Fibroblast of skin of left biceps (primary cell): ENCODE data around the gene TPRG1L.
"Not testable (repeated sequence)": the region's sequence is repeated elsewhere in the genome, so short reads cannot be mapped to it uniquely, and the experiment has no call there.

Experiments used
- DNase-seq, 2 experiments: peaks; one replicate each; pipeline ENCODE4 v3.0.0-alpha.2; 2013; ENCODE audit warnings: low read depth in 2 of 2

TPRG1L gene

DNA sequence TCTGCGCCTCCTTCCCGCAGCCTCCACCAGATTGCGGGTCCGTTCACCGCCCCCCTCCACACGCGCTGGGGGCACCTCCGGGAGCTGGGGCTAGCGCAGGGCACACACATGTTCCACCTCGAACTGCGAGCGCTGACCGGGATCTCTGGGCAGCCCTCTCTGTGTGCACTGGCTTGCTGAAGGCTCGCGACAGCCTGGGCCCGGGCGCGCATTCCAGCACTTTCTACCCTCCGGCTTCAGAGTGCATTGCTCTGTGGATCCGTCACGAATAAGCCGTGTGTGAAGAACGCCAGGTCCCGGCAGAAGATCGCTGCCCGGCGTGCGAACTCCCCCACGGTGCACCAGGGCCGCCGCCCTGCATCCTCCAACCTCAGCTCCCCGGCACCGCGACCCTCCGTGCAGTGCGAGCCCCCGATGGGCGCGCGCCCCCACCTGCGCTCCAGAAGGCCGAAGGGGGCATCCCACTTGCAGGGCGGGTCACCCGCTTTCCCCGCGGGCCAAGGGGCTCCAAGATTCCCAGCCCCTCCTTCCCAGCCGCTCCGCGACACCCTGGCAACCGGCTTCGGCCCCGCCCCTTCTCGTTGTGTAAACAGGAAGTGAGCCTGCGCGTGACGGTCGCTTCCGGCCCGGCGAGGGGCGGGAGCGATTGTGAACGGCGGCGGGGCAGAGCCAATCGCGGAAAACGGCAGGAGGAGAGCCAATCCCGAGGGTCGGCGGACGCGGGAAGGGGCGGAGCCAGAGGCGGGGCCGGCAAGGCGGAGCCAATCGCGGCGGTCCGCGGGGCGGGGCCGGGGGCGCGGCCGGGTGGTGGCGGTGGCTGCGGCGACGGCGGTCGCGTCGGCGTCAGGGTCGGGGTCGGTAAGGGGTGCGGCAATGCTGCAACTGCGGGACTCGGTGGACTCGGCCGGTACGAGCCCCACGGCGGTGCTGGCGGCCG, at the start of gene TPRG1L:
Gene TPRG1L, plus strand, starts transcription at position 816 of the 937 bp plus-strand sequence. Its CDS starts 58 bp downstream, at position 874.
- peak; percentile 76 to 84 for DNase-seq

DNA sequence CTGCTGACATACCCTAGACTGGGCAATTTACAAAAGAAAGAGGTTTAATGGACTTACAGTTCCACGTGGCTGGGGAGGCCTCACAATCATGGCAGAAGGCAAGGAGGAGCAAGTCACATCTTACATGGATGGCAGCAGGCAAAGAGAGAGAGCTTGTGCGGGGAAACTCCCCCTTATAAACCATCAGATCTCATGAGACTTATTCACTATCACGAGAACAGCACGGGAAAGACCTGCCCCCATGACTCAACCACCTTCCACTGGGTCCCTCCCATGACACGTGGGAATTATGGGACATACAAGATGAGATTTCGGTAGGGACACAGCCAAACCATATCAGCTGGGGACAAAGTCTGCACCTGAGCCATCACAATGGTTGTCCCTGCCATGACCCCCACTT, 49.3 kb upstream of the TPRG1L start:
- DNase-seq: not testable (repeated sequence)

DNA sequence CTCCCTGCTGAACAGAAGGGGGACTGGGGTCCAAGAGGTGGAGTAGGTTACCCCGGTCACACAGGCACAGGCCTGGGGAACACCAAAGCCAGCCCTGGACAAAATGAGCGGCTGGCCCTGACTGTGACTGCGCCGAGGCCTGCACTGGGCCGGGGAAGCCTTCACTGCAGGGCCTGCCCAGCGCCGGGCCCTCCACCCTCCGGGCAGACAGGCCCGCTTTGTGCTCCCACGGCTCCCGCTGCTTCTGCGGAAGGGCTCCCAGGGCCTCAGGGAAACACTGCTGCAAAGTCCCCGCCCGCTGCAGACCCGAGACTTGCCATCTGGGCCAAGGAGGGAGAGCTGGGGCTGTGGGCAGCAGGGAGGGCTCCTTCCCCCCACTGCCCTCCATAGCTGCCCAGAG, 48.8 kb upstream of the TPRG1L start:
- no peak for DNase-seq

DNA sequence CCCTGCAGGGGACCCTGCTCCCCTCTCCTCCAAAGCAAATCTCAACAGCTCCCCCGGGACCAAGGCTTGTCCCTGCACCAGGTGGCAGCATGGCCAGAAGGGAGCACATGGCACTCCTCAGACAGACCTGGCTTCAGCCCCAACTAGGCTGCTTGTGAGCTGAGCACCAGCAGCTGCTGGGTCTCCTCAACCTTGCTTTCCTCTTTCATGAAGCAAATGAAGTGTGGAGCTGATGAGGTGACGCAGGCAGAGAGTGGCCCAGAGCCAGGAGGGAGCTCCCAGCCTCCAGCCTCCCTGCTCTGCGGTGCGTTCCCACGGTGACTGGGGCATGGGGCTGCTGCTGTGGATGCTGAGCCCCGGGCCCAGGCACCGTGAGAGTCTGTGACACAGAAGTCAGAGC, 47.5 kb upstream of the TPRG1L start:
- DNase-seq: no peak

DNA sequence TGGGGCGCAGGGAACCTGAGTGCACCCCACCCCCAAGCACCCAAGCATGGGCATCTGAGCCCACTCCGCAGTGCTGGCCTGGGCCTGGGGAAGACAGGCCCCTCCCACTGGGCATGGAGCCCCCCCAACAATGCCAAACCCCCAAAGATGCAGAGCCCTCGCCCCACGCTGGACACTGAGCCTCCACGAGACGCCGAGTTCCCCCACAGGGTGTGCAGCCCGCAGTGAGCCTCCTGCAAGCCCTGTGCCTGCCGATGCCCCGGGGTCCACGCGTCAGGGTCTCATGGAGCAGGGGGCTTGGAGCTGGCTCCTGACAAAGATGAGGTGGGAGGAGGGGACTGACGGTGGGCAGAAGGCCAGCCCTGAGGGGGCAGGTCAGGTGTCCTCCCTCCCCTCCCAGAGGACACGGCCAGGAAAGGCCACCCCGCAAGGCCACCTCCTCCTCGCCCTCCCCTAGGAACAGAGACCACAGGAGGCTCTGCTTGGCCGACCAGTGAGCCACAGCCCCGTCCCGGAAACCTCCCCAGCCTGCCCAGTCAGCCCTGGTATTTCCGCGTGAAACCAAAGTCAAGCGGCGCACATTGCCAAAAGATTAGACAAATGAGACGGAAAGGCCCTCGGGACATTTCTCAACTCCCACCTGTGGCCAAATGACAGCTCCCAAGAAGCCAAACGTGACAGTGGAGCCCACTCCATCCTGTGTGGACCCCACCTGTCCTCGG, 46.9 kb upstream of the TPRG1L start:
- DNase-seq: no peak

DNA sequence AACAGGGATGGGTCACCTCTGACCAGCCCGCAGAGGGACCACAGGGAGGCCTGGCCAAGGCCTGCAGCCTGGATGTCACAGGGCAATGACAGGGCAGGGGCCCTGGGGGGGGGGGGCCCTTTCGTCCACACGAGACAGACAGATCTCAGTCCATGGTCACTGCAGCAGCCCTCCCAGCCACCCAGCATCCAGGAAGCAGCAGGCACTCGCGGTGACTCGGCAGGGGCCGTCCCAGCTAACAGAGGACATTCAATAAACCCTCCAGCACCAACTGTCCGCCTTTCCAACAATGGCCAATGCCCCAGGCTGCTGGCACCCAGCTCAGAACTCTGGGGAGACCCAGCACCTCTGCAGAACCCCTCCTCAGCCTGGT, 46.4 kb upstream of the TPRG1L start:
- no peak for DNase-seq

DNA sequence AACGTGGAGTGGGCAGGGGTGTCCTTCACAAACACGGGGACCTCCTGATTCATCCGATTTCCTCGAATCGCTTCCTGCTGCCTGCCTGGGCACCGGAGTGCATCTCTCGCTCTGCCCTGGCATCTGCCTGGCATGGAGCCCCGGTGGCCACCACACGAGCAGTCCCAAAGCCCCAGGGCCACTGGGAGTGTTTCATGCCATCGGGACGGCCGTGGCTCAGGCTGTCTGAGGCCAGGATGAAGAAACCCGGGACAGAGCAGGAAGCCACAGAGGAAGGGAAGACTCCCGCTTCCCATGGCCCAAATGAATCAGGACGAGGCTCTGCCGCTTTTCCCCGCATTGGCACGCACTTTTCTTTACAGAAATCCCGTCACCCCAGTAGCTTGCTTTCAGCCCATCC, 45.9 kb upstream of the TPRG1L start:
- no peak for DNase-seq

DNA sequence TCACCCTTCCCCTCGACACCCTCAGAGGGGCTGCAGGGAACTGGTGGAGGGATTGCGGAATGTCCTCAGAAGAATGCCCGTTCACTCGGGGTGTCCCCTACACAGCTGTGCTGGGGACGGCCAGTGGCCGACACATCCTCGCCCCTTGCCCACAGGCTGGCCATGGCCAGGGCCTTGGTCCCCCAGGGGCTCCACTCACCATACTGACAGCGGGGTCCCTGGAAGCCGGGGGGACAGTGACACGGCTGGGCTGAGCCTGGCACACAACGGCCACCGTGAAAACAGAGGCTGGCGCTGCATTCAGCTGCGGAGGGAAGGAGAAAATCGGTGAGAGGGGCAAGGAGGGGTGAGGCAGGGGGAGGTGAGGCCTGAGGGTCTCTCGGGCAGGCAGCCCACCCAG, 45.2 kb upstream of the TPRG1L start:
- DNase-seq: no peak

DNA sequence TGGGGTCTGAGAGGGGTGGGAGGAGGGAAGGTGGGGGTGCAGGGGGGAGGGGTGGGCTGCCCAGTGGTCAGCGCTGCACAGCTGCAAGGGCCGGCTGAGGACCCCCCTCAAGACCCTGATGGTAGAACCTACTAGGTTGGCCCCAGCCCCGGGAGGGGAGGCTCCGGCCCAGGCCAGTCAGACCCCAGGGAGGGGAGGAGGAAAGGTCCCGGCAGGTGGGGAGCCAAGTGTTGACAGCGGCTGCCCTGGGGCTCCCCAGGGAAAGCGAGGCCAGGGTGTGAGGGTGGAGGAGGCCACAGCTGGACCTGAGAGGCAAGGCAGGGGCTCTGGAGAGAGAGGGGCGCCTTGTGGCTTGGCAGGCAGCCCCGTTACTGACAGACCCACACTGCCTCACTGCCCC, 44.6 kb upstream of the TPRG1L start:
- no peak for DNase-seq

DNA sequence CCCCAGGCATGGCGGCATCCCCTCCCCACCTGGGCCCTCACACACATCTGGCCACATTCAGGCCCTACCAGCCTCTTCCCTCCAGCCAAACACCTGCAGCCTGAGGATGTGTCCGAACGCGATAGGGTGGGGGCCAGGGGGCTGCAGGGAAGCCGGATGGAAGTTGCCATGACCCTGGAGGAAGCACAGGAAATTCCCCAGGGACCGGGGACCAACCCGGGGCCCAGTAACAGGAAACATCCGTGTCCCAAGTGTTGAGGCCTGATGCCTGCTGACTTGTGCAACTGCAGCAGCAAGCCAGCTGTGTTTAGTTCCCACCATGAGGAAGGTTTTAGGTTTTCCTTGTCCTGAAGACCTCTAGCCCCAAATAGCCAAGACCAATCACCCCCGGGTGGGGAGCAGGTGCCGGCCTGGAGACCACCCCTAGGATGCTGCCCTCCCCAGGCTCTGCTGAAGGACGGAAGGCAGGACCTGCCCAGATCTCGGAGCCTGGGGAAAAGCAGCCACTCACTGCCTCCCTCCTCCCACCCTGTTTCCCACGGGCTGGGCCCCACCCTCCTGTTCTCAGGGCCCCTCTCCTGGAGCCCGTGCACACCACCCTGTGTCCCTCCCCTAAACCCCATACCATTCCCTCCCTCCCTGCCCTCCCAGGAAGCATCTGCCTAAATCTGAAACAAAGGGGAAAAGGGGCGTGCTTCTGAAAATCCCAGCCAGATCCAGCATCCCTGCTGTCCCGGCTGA, 43.3 kb upstream of the TPRG1L start:
- DNase-seq: no peak

DNA sequence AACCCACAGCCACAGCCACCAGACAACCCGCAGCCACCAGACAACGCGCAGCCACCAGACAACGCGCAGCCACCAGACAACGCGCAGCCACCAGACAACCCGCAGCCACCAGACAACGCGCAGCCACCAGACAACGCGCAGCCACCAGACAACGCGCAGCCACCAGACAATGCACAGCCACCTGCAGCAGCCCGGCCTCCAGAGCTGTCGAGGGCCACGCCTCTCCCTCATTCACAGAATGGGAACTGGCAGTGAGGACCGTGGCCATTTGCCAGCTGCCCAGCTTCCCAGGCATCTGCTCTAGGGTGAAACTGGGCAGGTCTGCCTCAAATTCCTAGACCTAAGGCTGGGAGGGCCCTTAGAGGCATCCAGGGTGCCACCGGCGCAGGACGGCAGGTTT, 41.1 kb upstream of the TPRG1L start:
- not testable (repeated sequence) for DNase-seq

DNA sequence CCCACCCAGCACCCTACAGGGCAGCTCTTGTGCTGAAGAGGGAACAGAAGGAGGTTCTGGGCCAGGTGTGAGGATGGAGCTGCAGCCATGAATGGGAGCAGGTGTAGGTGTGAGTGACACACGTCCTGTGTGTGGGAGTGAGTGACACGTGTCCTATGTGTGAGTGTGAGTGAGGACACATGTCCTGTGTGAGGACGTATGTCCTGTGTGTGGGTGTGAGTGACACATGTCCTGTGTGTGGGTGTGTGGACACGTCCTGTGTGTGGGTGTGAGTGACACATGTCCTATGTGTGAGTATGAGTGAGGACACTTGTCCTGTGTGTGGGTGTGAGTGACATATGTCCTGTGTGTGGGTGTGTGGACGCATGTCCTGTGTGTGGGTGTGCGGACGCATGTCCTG, 39.9 kb upstream of the TPRG1L start:
- DNase-seq: no peak

DNA sequence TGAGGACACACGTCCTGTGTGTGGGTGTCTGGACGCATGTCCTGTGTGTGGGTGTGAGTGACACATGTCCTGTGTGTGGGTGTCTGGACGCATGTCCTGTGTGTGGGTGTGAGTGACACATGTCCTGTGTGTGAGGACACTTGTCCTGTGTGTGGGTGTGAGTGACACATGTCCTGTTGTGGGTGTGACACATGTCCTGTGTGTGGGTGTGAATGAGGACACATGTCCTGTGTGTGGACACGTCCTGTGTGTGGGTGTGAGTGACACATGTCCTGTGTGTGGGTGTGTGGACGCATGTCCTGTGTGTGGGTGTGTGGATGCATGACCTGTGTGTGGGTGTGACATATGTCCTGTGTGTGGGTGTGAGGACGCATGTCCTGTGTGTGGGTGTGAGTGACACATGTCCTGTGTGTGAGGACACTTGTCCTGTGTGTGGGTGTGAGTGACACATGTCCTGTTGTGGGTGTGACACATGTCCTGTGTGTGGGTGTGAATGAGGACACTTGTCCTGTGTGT, 39.4 kb upstream of the TPRG1L start:
- not testable (repeated sequence) for DNase-seq

DNA sequence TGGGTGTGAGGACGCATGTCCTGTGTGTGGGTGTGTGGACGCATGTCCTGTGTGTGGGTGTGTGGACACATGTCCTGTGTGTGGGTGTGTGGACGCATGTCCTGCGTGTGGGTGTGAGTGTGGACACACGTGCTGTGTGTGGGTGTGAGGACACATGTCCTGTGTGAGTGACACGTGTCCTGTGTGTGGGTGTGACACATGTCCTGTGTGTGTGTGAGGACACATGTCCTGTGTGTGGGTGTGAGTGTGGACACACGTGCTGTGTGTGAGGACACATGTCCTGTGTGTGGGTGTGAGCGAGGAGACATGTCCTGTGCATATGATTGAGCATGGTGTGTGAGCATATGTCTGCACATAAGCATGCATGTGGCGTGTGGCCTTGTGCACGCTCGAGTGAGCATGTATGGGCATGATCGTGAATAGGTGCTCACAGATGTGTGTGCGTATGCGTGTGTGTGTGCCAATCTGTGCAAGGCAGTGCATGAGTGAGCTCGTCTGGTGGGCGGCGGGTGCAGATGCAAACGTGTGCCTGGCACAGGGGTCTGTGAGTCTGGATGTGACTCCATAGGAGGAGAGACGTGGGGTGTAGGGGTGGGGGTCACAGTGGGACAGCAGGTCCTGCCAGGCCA, 38.8 kb upstream of the TPRG1L start:
- no peak for DNase-seq

DNA sequence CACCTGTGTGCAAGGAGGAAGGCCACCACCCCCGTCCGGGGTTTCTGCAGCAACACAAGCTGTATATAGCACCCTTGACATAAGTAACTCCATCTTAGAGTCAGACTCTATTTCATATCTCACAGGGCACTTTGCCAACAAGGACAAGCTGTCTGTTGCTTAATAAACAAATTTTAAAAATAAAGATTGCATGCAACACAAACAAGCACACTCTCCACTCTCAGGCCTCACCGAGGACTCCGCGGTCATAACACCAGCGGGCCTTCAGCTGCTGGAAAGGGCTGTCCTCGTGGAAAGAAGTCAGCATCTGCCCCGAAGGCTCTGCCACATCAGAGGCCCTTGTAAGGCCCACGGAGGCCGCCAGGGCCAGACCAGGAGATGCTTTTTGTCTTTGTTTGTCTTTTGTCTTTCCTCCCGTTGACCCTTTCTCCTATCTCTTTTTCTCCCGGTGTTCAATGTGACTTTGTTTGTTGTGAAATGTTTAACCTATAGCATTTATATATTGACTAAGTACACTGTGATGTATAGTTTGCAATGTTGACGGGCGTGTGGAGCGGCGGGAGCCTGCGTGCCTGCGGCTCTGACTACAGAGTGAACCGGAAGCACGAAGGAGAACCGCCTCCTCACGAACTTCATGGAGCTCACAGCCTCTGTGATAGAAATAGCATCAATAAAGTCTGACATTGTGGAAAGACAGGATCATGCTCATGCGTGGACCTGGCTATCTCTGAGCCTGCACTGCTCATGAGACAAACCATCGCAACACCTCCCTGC, 37.6 kb upstream of the TPRG1L start:
- DNase-seq: no peak

DNA sequence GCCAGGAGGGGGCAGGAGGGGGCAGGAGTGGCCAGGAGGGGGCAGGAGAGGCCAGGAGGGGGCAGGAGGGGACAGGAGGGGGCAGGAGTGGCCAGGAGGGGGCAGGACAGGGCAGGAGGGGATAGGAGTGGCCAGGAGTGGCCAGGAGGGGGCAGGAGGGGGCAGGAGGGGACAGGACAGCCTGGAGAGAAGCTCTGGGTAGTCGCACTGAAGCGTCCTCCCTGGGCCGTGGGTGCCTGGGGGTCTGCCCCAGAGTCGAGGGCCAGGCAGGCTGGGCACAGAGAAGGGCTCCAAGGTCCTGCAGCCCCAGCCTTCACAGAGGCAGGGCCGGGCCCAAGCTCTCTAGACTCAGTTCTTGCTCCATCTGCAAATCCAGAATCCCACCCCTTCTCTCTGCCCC, 36.4 kb upstream of the TPRG1L start:
- no peak for DNase-seq

DNA sequence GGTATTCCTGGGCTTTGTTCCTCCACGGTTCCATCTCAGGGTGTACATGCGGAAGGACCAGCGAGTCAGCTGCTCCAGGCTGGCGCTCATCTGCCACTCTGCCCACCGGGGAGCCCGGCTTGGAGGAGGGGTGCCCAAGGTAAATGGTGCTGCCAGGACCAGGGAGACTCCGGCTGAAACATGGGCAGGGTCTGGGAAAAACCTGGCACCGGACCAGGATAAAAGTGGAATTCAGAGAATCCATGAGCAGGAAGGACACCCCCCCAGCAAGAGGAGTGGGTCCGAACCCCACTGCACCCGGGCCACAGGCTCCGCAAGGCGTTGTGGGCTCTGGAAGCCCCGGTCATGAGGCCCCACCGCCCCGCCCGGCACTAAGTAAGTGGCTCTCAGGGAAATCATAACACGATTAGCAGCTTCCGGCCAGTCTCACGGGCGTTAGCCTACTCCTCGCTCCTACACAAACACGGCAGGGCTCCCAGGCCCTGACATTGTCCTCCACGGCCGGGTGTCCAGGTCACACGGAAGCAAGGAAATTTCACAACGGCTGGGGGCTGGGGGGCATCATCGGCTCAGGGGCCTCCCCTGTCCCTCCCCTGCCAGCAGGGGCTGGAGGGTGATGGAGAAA, 34.6 kb upstream of the TPRG1L start:
- DNase-seq: no peak

DNA sequence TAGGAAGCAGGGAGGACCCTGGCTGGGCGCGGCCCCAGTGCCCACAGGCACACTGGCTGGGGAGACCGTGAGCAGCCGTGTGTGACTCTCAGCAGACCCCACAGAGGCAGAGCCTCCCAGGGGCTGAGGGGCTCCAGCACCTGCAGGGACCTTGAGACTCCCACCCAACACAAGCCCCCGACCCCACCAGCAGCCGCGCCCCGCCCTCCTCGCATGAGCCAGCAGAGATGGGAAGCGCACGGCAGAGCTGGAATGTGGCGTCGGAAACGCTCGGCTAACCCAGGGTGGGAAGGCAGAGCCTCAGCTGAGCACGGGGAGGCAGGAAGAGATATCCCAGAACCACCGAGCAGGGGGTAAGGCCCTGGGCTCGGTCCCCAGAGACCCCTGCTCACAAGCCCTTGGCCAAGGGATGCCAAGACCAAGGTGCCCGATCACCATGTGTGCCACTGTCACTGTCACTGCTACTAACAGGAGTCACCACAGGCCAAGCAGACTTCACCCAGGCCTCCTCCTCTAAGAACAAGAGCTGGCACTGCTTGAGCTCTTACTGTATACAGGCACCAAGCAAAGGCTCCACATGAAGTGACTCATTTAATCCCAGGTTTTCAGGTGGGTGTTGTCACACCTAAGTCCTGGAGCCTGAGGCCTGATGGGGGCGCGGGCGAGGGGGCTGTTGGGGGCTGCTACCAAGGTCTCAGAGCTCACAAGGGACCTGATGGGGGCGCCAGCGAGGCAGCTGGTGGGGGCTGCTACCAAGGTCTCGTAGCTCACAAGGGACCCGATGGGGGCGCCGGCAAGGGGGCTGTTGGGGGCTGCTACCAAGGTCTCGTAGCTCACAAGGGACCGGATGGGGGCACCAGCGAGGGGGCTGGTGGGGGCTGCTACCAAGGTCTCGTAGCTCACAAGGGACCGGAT, 33.6 kb upstream of the TPRG1L start:
- DNase-seq: no peak

DNA sequence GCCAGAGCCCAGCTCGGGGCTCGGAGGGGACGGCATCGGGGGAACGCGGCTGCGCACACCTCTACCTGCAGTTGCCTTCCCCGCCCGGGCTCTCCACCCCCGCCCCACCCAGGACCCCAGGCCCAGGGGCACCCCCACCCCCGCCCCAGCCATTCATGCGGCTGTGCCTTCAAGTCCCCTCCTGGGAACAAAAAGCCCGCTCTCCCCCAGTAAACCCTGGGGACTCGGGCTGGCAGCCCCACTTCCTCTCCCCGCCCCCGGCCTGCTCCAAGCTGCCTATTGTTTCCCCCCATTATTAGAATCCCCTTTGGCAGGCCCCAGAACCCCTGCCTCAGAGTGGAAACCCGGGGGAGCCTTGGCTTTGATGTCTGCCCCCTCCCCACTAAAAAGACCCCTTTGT, 31.5 kb upstream of the TPRG1L start:
- DNase-seq: no peak
